Hepatocyte (in vitro differentiated cells): Measurements from ENCODE around the gene SIAH3. TPM values are rescaled to one million over a fixed set of nuclear protein-coding genes. Genes with fewer than 3 reads are reported as not detected.

Experiments
- DNase-seq: peaks from one replicate; pipeline ENCODE4 v3.0.0-alpha.2; 2016; ENCODE audit warnings: low spot score
- H2AFZ ChIP-seq: fragments of 200-600 bp; sonication (generic); 2 replicates; pipeline ENCODE4 v1.6.0; 2016; ENCODE audit warnings: antibody characterized with exemption, mild to moderate bottlenecking
- H3K27ac ChIP-seq: fragments of 200-600 bp; sonication (generic); 2 replicates; pipeline ENCODE4 v1.5.1; 2016; ENCODE audit warnings: mild to moderate bottlenecking
- H3K27me3 ChIP-seq: fragments of 200-600 bp; sonication (generic); 2 replicates; pipeline ENCODE4 v1.6.1; 2016
- H3K36me3 ChIP-seq: fragments of 200-600 bp; sonication (generic); replicated peaks from 2 replicates; pipeline ENCODE4 v1.5.1; 2016; ENCODE audit warnings: low read depth; ENCODE audit not compliant: insufficient read depth
- H3K4me1 ChIP-seq: fragments of 200-600 bp; sonication (generic); 2 replicates; pipeline ENCODE4 v1.5.1; 2016; ENCODE audit warnings: mild to moderate bottlenecking, moderate library complexity; ENCODE audit not compliant: insufficient read depth
- H3K4me2 ChIP-seq: fragments of 200-600 bp; sonication (generic); 2 replicates; pipeline ENCODE4 v1.6.0; 2016
- H3K4me3 ChIP-seq: fragments of 200-600 bp; sonication (generic); 2 replicates; pipeline ENCODE4 v1.5.1; 2016; ENCODE audit warnings: mild to moderate bottlenecking
- H3K79me2 ChIP-seq: fragments of 200-600 bp; sonication (generic); 2 replicates; pipeline ENCODE4 v1.6.0; 2017; ENCODE audit warnings: mild to moderate bottlenecking
- H3K9me2 ChIP-seq: fragments of 200-600 bp; sonication (generic); replicated peaks from 2 replicates; pipeline ENCODE4 v1.6.0; 2017; ENCODE audit warnings: mild to moderate bottlenecking; ENCODE audit not compliant: insufficient read depth
- H3K9me3 ChIP-seq: fragments of 200-600 bp; sonication (generic); 2 replicates; pipeline ENCODE4 v1.5.1; 2016; ENCODE audit warnings: low read depth, mild to moderate bottlenecking
- H4K20me1 ChIP-seq: fragments of 200-600 bp; sonication (generic); 2 replicates; pipeline ENCODE4 v1.6.0; 2016; ENCODE audit warnings: mild to moderate bottlenecking; ENCODE audit not compliant: insufficient read depth, poor library complexity, severe bottlenecking
- CTCF ChIP-seq: fragments of 200-600 bp; sonication (generic); IDR thresholded peaks from 2 replicates; pipeline ENCODE4 v1.5.1; 2016; ENCODE audit warnings: antibody characterized with exemption, mild to moderate bottlenecking; ENCODE audit not compliant: poor library complexity
- EZH2 ChIP-seq: fragments of 200-600 bp; sonication (generic); IDR thresholded peaks from 2 replicates; pipeline ENCODE4 v1.6.1; 2016; ENCODE audit warnings: antibody characterized with exemption, mild to moderate bottlenecking, borderline replicate concordance
- EZH2phosphoT487 ChIP-seq: fragments of 200-600 bp; sonication (generic); IDR thresholded peaks from one replicate; pipeline ENCODE4 v1.6.1; 2018; ENCODE audit warnings: antibody characterized with exemption, mild to moderate bottlenecking, low read depth, moderate library complexity; ENCODE audit not compliant: unreplicated experiment, severe bottlenecking
- WGBS: methylation state at CpG from one replicate; pipeline ENCODE4 v1.1.6; 2016; ENCODE audit warnings: low lambda C conversion rate; ENCODE audit errors: missing lambda C conversion rate; 5-methylcytosine and 5-hydroxymethylcytosine counted together
- polyA plus RNA-seq: library from polyadenylated mRNA; unstranded; fragments of >200 nt; fragmentation: Nextera tagmentation; extraction: Ambion mirVana; gene quantifications from 2 replicates; pipeline ENCODE4 v1.2.1, GENCODE V29; 2016
- total RNA-seq: library from RNA; depleted of rRNA; stranded (reverse); fragments of >200 nt; gene quantifications from 2 replicates; pipeline ENCODE4 v1.2.3, GENCODE V29; 2014

SIAH3 gene
- total and polyA plus RNA-seq, 2 experiments from 2014 or later = 0.23 TPM; not detected in 1

GRCh38 chr13:45787346-45787745 is 64.2 kb downstream of the SIAH3 start:
- WGBS = 96% methylated on average over 2 of the region's 2 CpGs
- no peaks in the 10 kb centered on the region for H3K27me3 ChIP-seq
- no peak for DNase-seq
- H3K9me2 ChIP-seq = no peaks in the 10 kb centered on the region
- no peaks in the 10 kb centered on the region for H3K4me1 ChIP-seq
- no peak overlapping the region for H2AFZ ChIP-seq
- H3K27ac ChIP-seq = no peak overlapping the region
- no peak overlapping the region for H3K4me2 ChIP-seq
- no peak for TF ChIP-seq EZH2
- TF ChIP-seq CTCF = no peak
- TF ChIP-seq EZH2phosphoT487 = no peak
- no peaks in the 10 kb centered on the region for H3K36me3 ChIP-seq
- H3K79me2 ChIP-seq = no peaks in the 10 kb centered on the region
- H3K9me3 ChIP-seq = no peaks in the 10 kb centered on the region
- no peaks in the 10 kb centered on the region for H4K20me1 ChIP-seq
- H3K4me3 ChIP-seq = no peak overlapping the region

GRCh38 chr13:45786293-45786920 is 65.1 kb downstream of the SIAH3 start:
- H3K4me3 ChIP-seq = no peak overlapping the region
- H3K4me2 ChIP-seq = no peak overlapping the region
- H2AFZ ChIP-seq = no peak overlapping the region
- H3K9me3 ChIP-seq = no peaks in the 10 kb centered on the region
- H3K9me2 ChIP-seq = no peaks in the 10 kb centered on the region
- no peaks in the 10 kb centered on the region for H3K36me3 ChIP-seq
- no peaks in the 10 kb centered on the region for H3K27me3 ChIP-seq
- DNase-seq = no peak
- WGBS = 47% methylated on average over 6 of the region's 6 CpGs
- no peaks in the 10 kb centered on the region for H4K20me1 ChIP-seq
- peaks cover 6% of the 10 kb centered on the region for H3K4me1 ChIP-seq
- H3K27ac ChIP-seq = no peak overlapping the region
- TF ChIP-seq EZH2phosphoT487 = no peak
- TF ChIP-seq CTCF = no peak
- no peaks in the 10 kb centered on the region for H3K79me2 ChIP-seq

DNA sequence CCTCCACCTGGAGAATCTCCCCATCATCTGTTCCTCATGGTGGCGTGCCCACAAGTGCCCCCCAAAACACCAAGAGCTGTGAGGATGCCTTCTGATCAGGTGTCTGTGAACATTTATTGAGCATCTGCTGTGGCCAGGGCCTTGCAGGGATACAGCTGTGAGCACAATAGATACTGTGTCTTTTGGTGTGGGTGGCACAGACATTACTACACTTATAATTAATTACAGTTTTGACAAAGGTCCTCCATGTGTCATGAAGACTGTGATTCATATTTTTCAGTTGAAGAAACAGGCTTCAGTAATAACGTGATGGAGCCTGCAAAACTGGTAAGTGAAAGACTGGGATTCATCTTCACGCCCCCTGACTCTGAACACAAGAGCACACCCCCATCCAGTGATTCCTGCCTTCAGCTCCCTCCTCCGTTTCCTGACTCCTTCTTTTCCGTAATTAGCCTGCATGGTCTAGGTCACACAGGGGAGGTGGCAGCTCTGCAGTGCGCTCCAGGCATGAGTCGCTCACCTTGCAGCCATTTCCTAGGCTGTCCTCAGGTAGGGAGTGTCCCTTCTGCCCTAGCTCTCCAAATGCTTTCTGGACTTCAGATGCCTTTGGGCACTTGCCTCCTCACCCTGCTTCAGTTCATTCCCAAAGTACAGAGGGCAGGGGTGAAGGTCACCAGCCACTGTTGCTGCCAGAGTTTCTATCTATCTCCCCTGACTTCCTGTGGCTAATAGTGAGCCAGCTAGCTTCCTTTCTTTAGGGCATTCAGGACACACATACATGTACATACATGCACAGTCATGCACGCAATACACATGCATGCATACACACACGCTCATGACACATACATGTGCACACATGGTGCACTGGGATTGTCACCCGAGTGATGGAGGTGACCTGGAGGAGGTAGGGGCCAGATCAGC is 66.5 kb downstream of the SIAH3 start:
- no peaks in the 10 kb centered on the region for H3K79me2 ChIP-seq
- no peaks in the 10 kb centered on the region for H3K9me2 ChIP-seq
- no peaks in the 10 kb centered on the region for H4K20me1 ChIP-seq
- H3K36me3 ChIP-seq = no peaks in the 10 kb centered on the region
- H3K4me2 ChIP-seq = no peak overlapping the region
- no peak for DNase-seq
- no peak overlapping the region for H3K4me3 ChIP-seq
- TF ChIP-seq EZH2 = no peak
- no peak for TF ChIP-seq CTCF
- no peak for TF ChIP-seq EZH2phosphoT487
- H3K9me3 ChIP-seq = no peaks in the 10 kb centered on the region
- no peaks in the 10 kb centered on the region for H3K27me3 ChIP-seq
- no peak overlapping the region for H3K27ac ChIP-seq
- H2AFZ ChIP-seq = no peak overlapping the region
- WGBS = 87% methylated on average over 10 of the region's 10 CpGs
- H3K4me1 ChIP-seq = peaks cover 6% of the 10 kb centered on the region
